SK-N-SH (cell line): ENCODE data around the gene OGDH. TPM values are rescaled to one million over a fixed set of nuclear protein-coding genes. Genes with fewer than 3 reads are reported as not detected.

Experiments
- CTCF ChIA-PET: fragments of 300-600, 350-600 bp; formaldehyde crosslinking; extraction: SDS; loops from one replicate; lab custom pipeline; 2021; lab: Yijun Ruan, JAX
- POLR2A ChIA-PET: fragments of 350-600 bp; sonication (Branson Sonifier 250); formaldehyde crosslinking; extraction: SDS; loops from one replicate; lab custom pipeline; 2020; ENCODE audit warnings: antibody characterized with exemption, inconsistent platforms; lab: Yijun Ruan, JAX
- DNase-seq: peaks from one replicate; pipeline ENCODE4 v3.0.0; 2012
- H2AFZ ChIP-seq: fragments of 200-600 bp; sonication (generic); 2 replicates; pipeline ENCODE4 v1.8.1; 2016; ENCODE audit warnings: antibody characterized with exemption, mild to moderate bottlenecking, low read depth
- H3F3A ChIP-seq: fragments of 200-600 bp; sonication (generic); replicated peaks from 2 replicates; pipeline ENCODE3; 2016; ENCODE audit warnings: antibody characterized with exemption, mild to moderate bottlenecking; ENCODE audit not compliant: insufficient read depth
- H3K27ac ChIP-seq, 2 experiments: fragments of 200-500 bp in 1 of 2; fragments of 200-600 bp in 1 of 2; sonication (Bioruptor generic) in 1 of 2; sonication (generic), shearing (Covaris generic) in 1 of 2; 2 replicates each; pipeline versions ENCODE4 v1.5.1 to v1.6.1; 2014 to 2016; ENCODE audit warnings: low read depth in 2 of 2, inconsistent platforms in 1 of 2, low read length in 1 of 2, mild to moderate bottlenecking in 1 of 2, mixed read lengths in 1 of 2
- H3K27me3 ChIP-seq: fragments of 200-600 bp; sonication (generic), shearing (Covaris generic); 2 replicates; pipeline ENCODE4 v1.6.1; 2016; ENCODE audit warnings: mixed run types; ENCODE audit not compliant: insufficient read depth
- H3K36me3 ChIP-seq, 2 experiments: fragments of 200-500 bp in 1 of 2; fragments of 200-600 bp in 1 of 2; sonication (Bioruptor generic) in 1 of 2; sonication (generic) in 1 of 2; replicated peaks in 1 of 2; 2 replicates each; pipeline versions ENCODE3 to v1.5.1; 2014 to 2016; ENCODE audit warnings: low read length in 1 of 2, mild to moderate bottlenecking in 1 of 2; ENCODE audit not compliant: insufficient read depth in 2 of 2, control insufficient read depth in 1 of 2
- H3K4me1 ChIP-seq, 2 experiments: fragments of 200-500 bp in 1 of 2; fragments of 200-600 bp in 1 of 2; sonication (Bioruptor generic) in 1 of 2; sonication (generic), shearing (Covaris generic) in 1 of 2; 2 replicates each; pipeline versions ENCODE4 v1.5.1 to v1.6.1; 2014 to 2016; ENCODE audit warnings: low read depth in 1 of 2, low read length in 1 of 2, mixed run types in 1 of 2; ENCODE audit not compliant: insufficient read depth in 2 of 2, control insufficient read depth in 1 of 2
- H3K4me2 ChIP-seq: fragments of 200-600 bp; sonication (generic), shearing (Covaris generic); 2 replicates; pipeline ENCODE4 v1.6.1; 2017; ENCODE audit warnings: mixed run types
- H3K4me3 ChIP-seq, 2 experiments: fragments of 200-500 bp in 1 of 2; fragments of 200-600 bp in 1 of 2; sonication (Bioruptor generic) in 1 of 2; sonication (generic), shearing (Covaris generic) in 1 of 2; 2 replicates each; pipeline versions ENCODE4 v1.5.1 to v1.8.1; 2014 to 2016; ENCODE audit warnings: low read depth in 2 of 2, inconsistent platforms in 1 of 2, low read length in 1 of 2, mild to moderate bottlenecking in 1 of 2, mixed read lengths in 1 of 2, moderate library complexity in 1 of 2
- H3K79me2 ChIP-seq: fragments of 200-600 bp; sonication (generic); 2 replicates; pipeline ENCODE4 v1.8.1; 2017; ENCODE audit warnings: mild to moderate bottlenecking; ENCODE audit not compliant: insufficient read depth
- H3K9ac ChIP-seq: fragments of 200-600 bp; sonication (generic); 2 replicates; pipeline ENCODE4 v1.6.1; 2017; ENCODE audit warnings: mixed run types
- H3K9me2 ChIP-seq: fragments of 200-600 bp; sonication (generic); 2 replicates; pipeline ENCODE4 v1.6.1; 2017; ENCODE audit warnings: mixed run types
- H3K9me3 ChIP-seq: fragments of 200-600 bp; sonication (generic); 2 replicates; pipeline ENCODE4 v1.6.1; 2017; ENCODE audit warnings: mixed run types, mild to moderate bottlenecking, moderate library complexity
- H4K20me1 ChIP-seq: fragments of 200-600 bp; sonication (generic); 2 replicates; pipeline ENCODE4 v1.6.1; 2017; ENCODE audit warnings: mild to moderate bottlenecking, mixed run types; ENCODE audit not compliant: insufficient read depth
- EP300 ChIP-seq, 2 experiments: IDR thresholded peaks; 2 replicates each; pipeline versions ENCODE4 v1.4.0 to v1.6.1; 2012; ENCODE audit warnings: borderline replicate concordance in 1 of 2, low read depth in 1 of 2, low read length in 1 of 2
- FOSL2 ChIP-seq: IDR thresholded peaks from 2 replicates; pipeline ENCODE4 v1.4.0; 2012; ENCODE audit warnings: low read depth, mild to moderate bottlenecking, moderate library complexity, borderline replicate concordance
- GABPA ChIP-seq: IDR thresholded peaks from 2 replicates; pipeline ENCODE4 v1.4.0; 2012; ENCODE audit warnings: low read depth, mild to moderate bottlenecking
- MXI1 ChIP-seq: IDR thresholded peaks from 2 replicates; pipeline ENCODE4 v1.6.1; 2012; ENCODE audit warnings: mild to moderate bottlenecking, low read depth, low read length, improper control_type of control experiment
- RFX5 ChIP-seq: IDR thresholded peaks from 2 replicates; pipeline ENCODE4 v1.6.1; 2012; ENCODE audit warnings: mild to moderate bottlenecking, improper control_type of control experiment, low read length
- SIN3A ChIP-seq: IDR thresholded peaks from 2 replicates; pipeline ENCODE4 v1.6.1; 2012; ENCODE audit warnings: low read depth, mild to moderate bottlenecking, low read length, moderate library complexity, borderline replicate concordance
- SMC3 ChIP-seq: IDR thresholded peaks from 2 replicates; pipeline ENCODE4 v1.6.1; 2012; ENCODE audit warnings: low read depth, low read length, improper control_type of control experiment
- TAF1 ChIP-seq: IDR thresholded peaks from 2 replicates; pipeline ENCODE4 v1.6.1; 2012; ENCODE audit warnings: low read depth, mild to moderate bottlenecking, low read length, moderate library complexity, borderline replicate concordance
- TCF12 ChIP-seq: IDR thresholded peaks from 2 replicates; pipeline ENCODE4 v1.4.0; 2012
- WGBS: methylation state at CpG from one replicate; pipeline ENCODE4 v1.1.6; 2017; ENCODE audit warnings: low lambda C conversion rate; 5-methylcytosine and 5-hydroxymethylcytosine counted together
- polyA plus RNA-seq, 3 experiments: library from polyadenylated mRNA; depleted of rRNA; stranded (reverse); fragments of >200 nt; gene quantifications; 2 replicates each; pipeline ENCODE4 v1.2.3, GENCODE V29; 2012
- TF ChIP-seq, protein P1 (sequence below): IDR thresholded peaks from 2 replicates; pipeline ENCODE4; 2012
- TF ChIP-seq, protein P2 (sequence below): fragments of 150-350 bp; IDR thresholded peaks from 2 replicates; pipeline ENCODE4 v1.6.1; 2017; ENCODE audit warnings: antibody characterized with exemption, low read length, low read depth, borderline replicate concordance
- TF ChIP-seq, protein P3 (sequence below): fragments of 150-350 bp; IDR thresholded peaks from 2 replicates; pipeline ENCODE4 v1.6.1; 2016; ENCODE audit warnings: mild to moderate bottlenecking, low read depth, low read length
- TF ChIP-seq, protein P4 (sequence below): fragments of 200-600 bp; sonication (generic); IDR thresholded peaks from 2 replicates; pipeline ENCODE4 v1.6.1; 2017; ENCODE audit warnings: antibody characterized with exemption, mild to moderate bottlenecking, moderate library complexity

Gene OGDH
- polyA plus RNA-seq, 1 of the 3 experiments (the other 2 are of a cell fraction), result 69.4 TPM

DNA sequence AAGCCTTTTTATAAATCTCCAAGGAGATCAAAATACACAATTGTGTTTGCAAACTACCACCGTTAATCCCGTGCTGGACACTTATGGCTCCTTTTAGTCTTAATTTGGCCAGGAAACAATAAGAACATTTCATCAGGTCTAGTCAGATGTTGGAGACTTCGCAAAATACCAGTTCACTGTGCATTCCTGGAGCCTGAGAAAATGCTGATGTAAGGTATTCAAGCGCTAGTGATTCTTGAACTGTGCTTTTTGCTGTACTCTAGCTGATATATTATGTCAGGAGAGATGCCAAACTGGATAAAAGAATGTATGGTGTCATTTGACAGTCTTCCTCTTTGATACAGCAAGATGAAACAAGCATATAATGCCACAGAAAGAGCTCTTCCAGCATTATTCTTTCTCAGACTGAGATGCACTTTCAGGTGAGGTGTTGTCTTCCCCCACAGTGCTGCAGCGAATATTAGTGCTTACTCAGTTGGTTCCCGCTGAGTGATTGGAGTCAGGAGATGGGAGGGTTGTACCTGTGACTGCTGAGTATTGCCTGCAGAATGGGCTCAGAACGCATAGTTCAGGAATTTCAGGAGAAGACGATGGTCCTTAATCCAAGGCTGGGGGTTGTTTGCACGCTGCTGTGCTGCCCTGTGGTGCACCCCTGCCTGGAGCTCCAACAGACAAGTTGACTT is 59.2 kb downstream of the OGDH start:
- Histone ChIP-seq H3K9me3 (no peaks in the 10 kb centered on the region; the same call in 1 of the 2 replicates), H3K4me1 (0 out of 4 replicates have a peak, but pooled peaks cover 0 to 7% of the 10 kb centered on the region in 2 experiments)
- TF ChIP-seq EP300 (IDR thresholded peaks at IDR 0.05; ENCODE audit: borderline replicate concordance in 1 of 2, low read depth in 1 of 2, low read length in 1 of 2), result 0 out of 4 replicates have a peak, but pooled peaks of 1 of the 2 experiments have one; percentile 23
- 0 out of 2 replicates have a peak, but pooled peaks have one; percentile 2 for TF ChIP-seq FOSL2
- TF ChIP-seq, protein P1, sequence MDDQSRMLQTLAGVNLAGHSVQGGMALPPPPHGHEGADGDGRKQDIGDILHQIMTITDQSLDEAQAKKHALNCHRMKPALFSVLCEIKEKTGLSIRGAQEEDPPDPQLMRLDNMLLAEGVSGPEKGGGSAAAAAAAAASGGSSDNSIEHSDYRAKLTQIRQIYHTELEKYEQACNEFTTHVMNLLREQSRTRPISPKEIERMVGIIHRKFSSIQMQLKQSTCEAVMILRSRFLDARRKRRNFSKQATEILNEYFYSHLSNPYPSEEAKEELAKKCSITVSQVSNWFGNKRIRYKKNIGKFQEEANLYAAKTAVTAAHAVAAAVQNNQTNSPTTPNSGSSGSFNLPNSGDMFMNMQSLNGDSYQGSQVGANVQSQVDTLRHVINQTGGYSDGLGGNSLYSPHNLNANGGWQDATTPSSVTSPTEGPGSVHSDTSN, result 0 out of 2 replicates have a peak, but pooled peaks have one; percentile 28
- TF ChIP-seq TAF1, result no peak
- TF ChIP-seq, all 33 proteins: peak for 3
- ChIA-PET CTCF (no interaction called here), POLR2A (no interaction called here)
- no peak for DNase-seq
- Histone ChIP-seq H2AFZ (no peak overlapping the region), H3K27ac (peak overlapping the region in 1 of 2 experiments; percentile 30; a peak in 1 of 4 replicates), H3K4me2 (no peak overlapping the region), H3K9me2 (no peaks in the 10 kb centered on the region), H3K79me2 (no peaks in the 10 kb centered on the region), H3K9ac (no peak overlapping the region), H3K4me3 (no peak overlapping the region), H3K36me3 (peaks cover 12 to 26% of the 10 kb centered on the region in 2 experiments), H3F3A (peaks cover 4% of the 10 kb centered on the region), H3K27me3 (no peaks in the 10 kb centered on the region), H4K20me1 (no peaks in the 10 kb centered on the region)
- 91% methylated on average over 9 of the region's 9 CpGs for WGBS

DNA sequence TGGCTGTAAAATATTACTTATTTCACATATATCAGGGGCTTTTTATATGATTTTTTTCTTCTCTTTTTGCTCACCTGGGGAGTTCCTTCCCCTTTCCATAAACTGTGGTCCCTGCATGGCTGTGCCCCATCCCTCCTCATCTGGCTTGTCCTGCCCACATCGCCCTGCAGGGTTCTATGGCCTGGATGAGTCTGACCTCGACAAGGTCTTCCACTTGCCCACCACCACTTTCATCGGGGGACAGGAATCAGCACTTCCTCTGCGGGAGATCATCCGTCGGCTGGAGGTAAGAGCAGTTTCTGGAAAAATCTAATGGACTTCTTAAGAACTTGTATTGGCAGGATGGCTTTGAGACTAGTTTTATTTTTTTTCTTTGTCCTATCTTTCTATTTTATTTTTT is 60.1 kb downstream of the OGDH start:
- no peak overlapping the region for H2AFZ ChIP-seq
- no peaks in the 10 kb centered on the region for H3K9me2 ChIP-seq
- H3K27me3 ChIP-seq, result no peaks in the 10 kb centered on the region
- no peaks in the 10 kb centered on the region for H3K79me2 ChIP-seq
- no peaks in the 10 kb centered on the region; the same call in 1 of the 2 replicates for H3K9me3 ChIP-seq
- no peak overlapping the region for H3K4me3 ChIP-seq
- no peaks in the 10 kb centered on the region for H4K20me1 ChIP-seq
- WGBS, result 85% methylated on average over 6 of the region's 6 CpGs
- H3F3A ChIP-seq, result peaks cover 4% of the 10 kb centered on the region
- H3K36me3 ChIP-seq, result peaks cover 12 to 17% of the 10 kb centered on the region in 2 experiments
- DNase-seq, result no peak
- no peak overlapping the region for H3K9ac ChIP-seq
- H3K4me2 ChIP-seq, result no peak overlapping the region
- ChIA-PET POLR2A (no interaction called here), CTCF (no interaction called here)
- no peak overlapping the region for H3K27ac ChIP-seq
- TF ChIP-seq TCF12 (no peak), SMC3 (no peak), SIN3A (no peak), GABPA (no peak), MXI1 (no peak), EP300 (IDR thresholded peaks at IDR 0.05; ENCODE audit: borderline replicate concordance in 1 of 2, low read depth in 1 of 2, low read length in 1 of 2) (no peak), RFX5 (no peak)
- TF ChIP-seq, protein P2, sequence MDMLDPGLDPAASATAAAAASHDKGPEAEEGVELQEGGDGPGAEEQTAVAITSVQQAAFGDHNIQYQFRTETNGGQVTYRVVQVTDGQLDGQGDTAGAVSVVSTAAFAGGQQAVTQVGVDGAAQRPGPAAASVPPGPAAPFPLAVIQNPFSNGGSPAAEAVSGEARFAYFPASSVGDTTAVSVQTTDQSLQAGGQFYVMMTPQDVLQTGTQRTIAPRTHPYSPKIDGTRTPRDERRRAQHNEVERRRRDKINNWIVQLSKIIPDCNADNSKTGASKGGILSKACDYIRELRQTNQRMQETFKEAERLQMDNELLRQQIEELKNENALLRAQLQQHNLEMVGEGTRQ, result no peak
- TF ChIP-seq, protein P3, sequence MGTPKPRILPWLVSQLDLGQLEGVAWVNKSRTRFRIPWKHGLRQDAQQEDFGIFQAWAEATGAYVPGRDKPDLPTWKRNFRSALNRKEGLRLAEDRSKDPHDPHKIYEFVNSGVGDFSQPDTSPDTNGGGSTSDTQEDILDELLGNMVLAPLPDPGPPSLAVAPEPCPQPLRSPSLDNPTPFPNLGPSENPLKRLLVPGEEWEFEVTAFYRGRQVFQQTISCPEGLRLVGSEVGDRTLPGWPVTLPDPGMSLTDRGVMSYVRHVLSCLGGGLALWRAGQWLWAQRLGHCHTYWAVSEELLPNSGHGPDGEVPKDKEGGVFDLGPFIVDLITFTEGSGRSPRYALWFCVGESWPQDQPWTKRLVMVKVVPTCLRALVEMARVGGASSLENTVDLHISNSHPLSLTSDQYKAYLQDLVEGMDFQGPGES, result no peak
- TF ChIP-seq, protein P4, sequence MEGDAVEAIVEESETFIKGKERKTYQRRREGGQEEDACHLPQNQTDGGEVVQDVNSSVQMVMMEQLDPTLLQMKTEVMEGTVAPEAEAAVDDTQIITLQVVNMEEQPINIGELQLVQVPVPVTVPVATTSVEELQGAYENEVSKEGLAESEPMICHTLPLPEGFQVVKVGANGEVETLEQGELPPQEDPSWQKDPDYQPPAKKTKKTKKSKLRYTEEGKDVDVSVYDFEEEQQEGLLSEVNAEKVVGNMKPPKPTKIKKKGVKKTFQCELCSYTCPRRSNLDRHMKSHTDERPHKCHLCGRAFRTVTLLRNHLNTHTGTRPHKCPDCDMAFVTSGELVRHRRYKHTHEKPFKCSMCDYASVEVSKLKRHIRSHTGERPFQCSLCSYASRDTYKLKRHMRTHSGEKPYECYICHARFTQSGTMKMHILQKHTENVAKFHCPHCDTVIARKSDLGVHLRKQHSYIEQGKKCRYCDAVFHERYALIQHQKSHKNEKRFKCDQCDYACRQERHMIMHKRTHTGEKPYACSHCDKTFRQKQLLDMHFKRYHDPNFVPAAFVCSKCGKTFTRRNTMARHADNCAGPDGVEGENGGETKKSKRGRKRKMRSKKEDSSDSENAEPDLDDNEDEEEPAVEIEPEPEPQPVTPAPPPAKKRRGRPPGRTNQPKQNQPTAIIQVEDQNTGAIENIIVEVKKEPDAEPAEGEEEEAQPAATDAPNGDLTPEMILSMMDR, result no peak
- H3K4me1 ChIP-seq, result 0 out of 4 replicates have a peak, but pooled peaks cover 0 to 7% of the 10 kb centered on the region in 2 experiments
